PC-3 (cell line): ENCODE measurements around the gene POU4F1. TPM values are rescaled to one million over a fixed set of nuclear protein-coding genes. Genes with fewer than 3 reads are reported as not detected.

ENCODE experiments used
- ATAC-seq: fragments of 200-7000 bp; cut with Tn5 transposase; 2 replicates; pipeline ENCODE4 v1.9.1; 2020; ENCODE audit warnings: mild to moderate bottlenecking, moderate library complexity
- BruUV-seq: library from RNA; stranded (reverse); fragments of 400-500 nt; replicated peaks from 2 replicates; lab custom pipeline; 2021; lab: Mats Ljungman, UMichigan
- CTCF ChIA-PET: fragments of 300-600 bp; sonication (Branson Sonifier 250); formaldehyde crosslinking; loops from one replicate; lab custom pipeline; 2022; ENCODE audit warnings: antibody characterized with exemption; lab: Charles Lee
- POLR2A ChIA-PET: fragments of 300-600 bp; sonication (Branson Sonifier 250); formaldehyde crosslinking; loops from one replicate; lab custom pipeline; 2022; ENCODE audit warnings: antibody characterized with exemption; ENCODE audit not compliant: unreplicated experiment; lab: Charles Lee
- DNase-seq: peaks from one replicate; pipeline ENCODE4 v3.0.0-alpha.2; 2015
- H2AFZ ChIP-seq: fragments of 300-600 bp; sonication (generic); 2 replicates; pipeline ENCODE4 v1.6.0; 2016; ENCODE audit warnings: antibody characterized with exemption, low read length
- H3F3A ChIP-seq: fragments of 300-600 bp; sonication (generic); one replicate; pipeline ENCODE4 v1.6.0; 2017; ENCODE audit warnings: antibody characterized with exemption, low read length, control low read depth, mild to moderate bottlenecking; ENCODE audit not compliant: unreplicated experiment
- H3K27ac ChIP-seq: fragments of 300-600 bp; sonication (generic); 2 replicates; pipeline ENCODE4 v1.5.1; 2016; ENCODE audit warnings: mild to moderate bottlenecking, low read length
- H3K27me3 ChIP-seq: fragments of 300-600 bp; sonication (generic); 2 replicates; pipeline ENCODE4 v1.6.1; 2016; ENCODE audit warnings: low read length, mixed read lengths
- H3K36me3 ChIP-seq: fragments of 300-600 bp; sonication (generic); 2 replicates; pipeline ENCODE4 v1.6.1; 2016; ENCODE audit warnings: low read depth, mixed run types, low read length, mixed read lengths
- H3K4me1 ChIP-seq: fragments of 300-600 bp; sonication (generic); 2 replicates; pipeline ENCODE4 v1.5.1; 2016; ENCODE audit warnings: low read length; ENCODE audit not compliant: insufficient read depth
- H3K4me2 ChIP-seq: fragments of 300-600 bp; sonication (generic); 2 replicates; pipeline ENCODE4 v1.6.0; 2016; ENCODE audit warnings: low read length
- H3K4me3 ChIP-seq: fragments of 300-600 bp; sonication (generic); 2 replicates; pipeline ENCODE4 v1.5.1; 2016; ENCODE audit warnings: mild to moderate bottlenecking, low read length, mixed read lengths
- H3K79me2 ChIP-seq: fragments of 300-600 bp; sonication (generic); 2 replicates; pipeline ENCODE4 v1.6.1; 2017; ENCODE audit warnings: low read length, mixed read lengths
- H3K9ac ChIP-seq: fragments of 300-600 bp; sonication (generic); 2 replicates; pipeline ENCODE4 v1.6.0; 2016; ENCODE audit warnings: mild to moderate bottlenecking, low read length
- H3K9me2 ChIP-seq: fragments of 300-600 bp; sonication (generic); replicated peaks from 2 replicates; pipeline ENCODE4 v1.6.1; 2016; ENCODE audit warnings: mixed run types, low read length, mixed read lengths
- H3K9me3 ChIP-seq: fragments of 300-600 bp; sonication (generic); 2 replicates; pipeline ENCODE4 v1.6.1; 2016; ENCODE audit warnings: low read length, mixed read lengths
- H4K20me1 ChIP-seq: fragments of 300-600 bp; sonication (generic); 2 replicates; pipeline ENCODE4 v1.6.1; 2016; ENCODE audit warnings: low read length, mixed read lengths
- CTCF ChIP-seq: fragments of 300-600 bp; sonication (generic); conservative IDR thresholded peaks from 2 replicates; pipeline ENCODE4 v1.5.1; 2017; ENCODE audit warnings: antibody characterized with exemption, low read depth, mild to moderate bottlenecking, low read length
- EZH2 ChIP-seq: fragments of 300-600 bp; sonication (generic); IDR thresholded peaks from one replicate; pipeline ENCODE4 v1.6.1; 2017; ENCODE audit warnings: antibody characterized with exemption, mild to moderate bottlenecking, low read length; ENCODE audit not compliant: unreplicated experiment
- EZH2phosphoT487 ChIP-seq: fragments of 300-600 bp; sonication (generic); IDR thresholded peaks from 2 replicates; pipeline ENCODE4 v1.6.1; 2018; ENCODE audit warnings: mild to moderate bottlenecking, antibody characterized with exemption, low read length, borderline replicate concordance
- intact Hi-C: fragments of 100-400 bp; cut with micrococcal nuclease; formaldehyde crosslinking; loops from 2 replicates; pipeline ENCODE4 v1.9.0; 2023
- total RNA-seq: library from RNA; depleted of rRNA; stranded (reverse); fragments of >200 nt; gene quantifications from 2 replicates; pipeline ENCODE4 v1.2.3, GENCODE V29; 2014

POU4F1 gene
- total RNA-seq, 1 experiment from 2014 or later, result not detected

- Histone ChIP-seq H3K27me3 (no peaks in the 10 kb centered on the region; the same call in 1 of the 2 replicates), H2AFZ (no peak overlapping the region), H3K27ac (no peak overlapping the region), H3K9me2 (no peaks in the 10 kb centered on the region), H3K9ac (no peak overlapping the region), H3K9me3 (no peaks in the 10 kb centered on the region), H3F3A (no peaks in the 10 kb centered on the region), H3K36me3 (no peaks in the 10 kb centered on the region), H3K4me1 (no peaks in the 10 kb centered on the region), H3K4me3 (no peak overlapping the region), H4K20me1 (no peaks in the 10 kb centered on the region), H3K79me2 (no peaks in the 10 kb centered on the region), H3K4me2 (no peak overlapping the region)
- DNase-seq, result no peak
- intact Hi-C loops, result no loop called here
- ChIA-PET POLR2A (no interaction called here), CTCF (no interaction called here)
- ATAC-seq, result no peak
- TF ChIP-seq CTCF (no peak), EZH2phosphoT487 (no peak), EZH2 (no peak)
- no TSS peak for BruUV-seq
These were observed 5.5 kb upstream of the POU4F1 start for GRCh38 chr13:78608688-78609463.

- BruUV-seq, result no TSS peak
- H3K27me3 ChIP-seq, result no peaks in the 10 kb centered on the region; the same call in 1 of the 2 replicates
- no peaks in the 10 kb centered on the region for H3K36me3 ChIP-seq
- H3K4me3 ChIP-seq, result no peak overlapping the region
- no peaks in the 10 kb centered on the region for H3K4me1 ChIP-seq
- TF ChIP-seq EZH2phosphoT487 (no peak), CTCF (no peak), EZH2 (no peak)
- H3K27ac ChIP-seq, result no peak overlapping the region
- POLR2A ChIA-PET, result no interaction called here
- no peaks in the 10 kb centered on the region for H3K79me2 ChIP-seq
- CTCF ChIA-PET, result no interaction called here
- no peaks in the 10 kb centered on the region for H4K20me1 ChIP-seq
- no peak for ATAC-seq
- no peak overlapping the region for H2AFZ ChIP-seq
- H3F3A ChIP-seq, result no peaks in the 10 kb centered on the region
- no peaks in the 10 kb centered on the region for H3K9me3 ChIP-seq
- no peaks in the 10 kb centered on the region for H3K9me2 ChIP-seq
- DNase-seq, result no peak
- intact Hi-C loops, result no loop called here
- no peak overlapping the region for H3K9ac ChIP-seq
- H3K4me2 ChIP-seq, result no peak overlapping the region
These were observed 4.9 kb upstream of the POU4F1 start for GRCh38 chr13:78608252-78608687.
